ENCODE data around the gene PHIP. TPM values are rescaled to one million over a fixed set of nuclear protein-coding genes. Genes with fewer than 3 reads are reported as not detected.

PHIP gene
- total RNA-seq, 1 donor from 2014 or later, result 32.0 TPM

- intact Hi-C loops (cut with DNase I), result no loop called here
Observed at GRCh38 chr6:79031821-79032590, 46.0 kb downstream of the PHIP start.

DNA sequence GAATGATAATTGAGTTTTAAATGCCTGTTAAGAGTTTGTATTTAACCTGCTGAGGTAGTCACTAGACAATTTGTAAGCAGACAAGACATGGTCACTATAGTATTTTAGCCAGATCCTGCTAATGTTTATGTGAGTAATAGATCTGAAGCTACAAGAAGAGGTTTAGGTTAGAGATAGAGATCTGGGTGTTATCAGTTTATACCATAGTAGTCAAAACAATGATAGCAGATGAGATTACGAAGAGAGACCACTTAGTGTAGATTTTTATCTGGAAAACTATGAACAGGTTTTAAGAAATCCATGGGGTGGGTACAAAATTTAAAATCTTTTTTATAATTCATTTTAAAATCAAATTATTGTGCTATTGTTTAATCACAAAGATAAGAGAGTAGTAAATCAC, 47.5 kb downstream of the PHIP start:
- intact Hi-C loops (cut with DNase I), result no loop called here
- Histone ChIP-seq H3K4me1 (peaks cover 9% of the 10 kb centered on the region), H3K36me3 (no peaks in the 10 kb centered on the region), H3K4me3 (no peak overlapping the region), H3K27ac (no peak overlapping the region), H3K27me3 (no peaks in the 10 kb centered on the region), H3K9me3 (no peaks in the 10 kb centered on the region)
- ATAC-seq (no peak), DNase-seq (no peak)
- TF ChIP-seq, protein P1, sequence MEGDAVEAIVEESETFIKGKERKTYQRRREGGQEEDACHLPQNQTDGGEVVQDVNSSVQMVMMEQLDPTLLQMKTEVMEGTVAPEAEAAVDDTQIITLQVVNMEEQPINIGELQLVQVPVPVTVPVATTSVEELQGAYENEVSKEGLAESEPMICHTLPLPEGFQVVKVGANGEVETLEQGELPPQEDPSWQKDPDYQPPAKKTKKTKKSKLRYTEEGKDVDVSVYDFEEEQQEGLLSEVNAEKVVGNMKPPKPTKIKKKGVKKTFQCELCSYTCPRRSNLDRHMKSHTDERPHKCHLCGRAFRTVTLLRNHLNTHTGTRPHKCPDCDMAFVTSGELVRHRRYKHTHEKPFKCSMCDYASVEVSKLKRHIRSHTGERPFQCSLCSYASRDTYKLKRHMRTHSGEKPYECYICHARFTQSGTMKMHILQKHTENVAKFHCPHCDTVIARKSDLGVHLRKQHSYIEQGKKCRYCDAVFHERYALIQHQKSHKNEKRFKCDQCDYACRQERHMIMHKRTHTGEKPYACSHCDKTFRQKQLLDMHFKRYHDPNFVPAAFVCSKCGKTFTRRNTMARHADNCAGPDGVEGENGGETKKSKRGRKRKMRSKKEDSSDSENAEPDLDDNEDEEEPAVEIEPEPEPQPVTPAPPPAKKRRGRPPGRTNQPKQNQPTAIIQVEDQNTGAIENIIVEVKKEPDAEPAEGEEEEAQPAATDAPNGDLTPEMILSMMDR (IDR thresholded peaks at IDR 0.05), result no peak

More at GRCh38 chr6:79031821-79032590, 46.0 kb downstream of the PHIP start:
- TF ChIP-seq, protein P1 (IDR thresholded peaks at IDR 0.05), result no peak
- ATAC-seq, result no peak
- Histone ChIP-seq H3K36me3 (no peaks in the 10 kb centered on the region), H3K9me3 (no peaks in the 10 kb centered on the region), H3K27ac (no peak overlapping the region), H3K4me3 (no peak overlapping the region), H3K27me3 (no peaks in the 10 kb centered on the region), H3K4me1 (peaks cover 9% of the 10 kb centered on the region)
- no peak for DNase-seq

DNA sequence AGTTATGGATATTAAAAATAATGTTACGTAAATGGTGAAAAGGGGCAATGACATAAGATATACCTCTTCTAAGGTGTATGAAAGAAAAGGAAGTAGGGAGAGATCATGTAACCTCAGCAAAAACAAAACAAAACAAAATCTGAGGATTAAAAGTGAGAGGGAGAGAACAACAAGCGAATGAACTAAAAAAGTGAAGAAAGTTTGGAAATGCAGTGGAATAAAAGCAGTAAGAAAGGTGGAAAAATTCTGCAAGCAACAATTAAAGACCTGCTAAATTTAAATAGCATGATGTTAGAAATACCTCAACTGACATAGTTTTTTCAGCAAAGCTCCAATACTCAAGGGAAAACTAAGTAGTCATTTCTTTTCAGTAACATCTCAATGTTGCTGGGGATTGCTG, 48.0 kb downstream of the PHIP start:
- Histone ChIP-seq H3K27ac (no peak overlapping the region), H3K9me3 (no peaks in the 10 kb centered on the region), H3K27me3 (no peaks in the 10 kb centered on the region), H3K4me3 (no peak overlapping the region), H3K4me1 (peaks cover 9% of the 10 kb centered on the region), H3K36me3 (peaks cover 2% of the 10 kb centered on the region)
- TF ChIP-seq, protein P1 (IDR thresholded peaks at IDR 0.05), result no peak
- ATAC-seq (no peak), DNase-seq (no peak)
- intact Hi-C loops (cut with DNase I), result no loop called here

- TF ChIP-seq, protein P1 (IDR thresholded peaks at IDR 0.05), result no peak
- H3K27me3 ChIP-seq, result no peaks in the 10 kb centered on the region
- intact Hi-C loops (cut with DNase I), result no loop called here
- ATAC-seq, result no peak
- H3K27ac ChIP-seq, result no peak overlapping the region
- DNase-seq, result no peak
- peaks cover 11% of the 10 kb centered on the region for H3K36me3 ChIP-seq
- H3K4me3 ChIP-seq, result no peak overlapping the region
- peaks cover 9% of the 10 kb centered on the region for H3K4me1 ChIP-seq
- H3K9me3 ChIP-seq, result no peaks in the 10 kb centered on the region
Observed at GRCh38 chr6:79028641-79029314, 49.3 kb downstream of the PHIP start.

DNA sequence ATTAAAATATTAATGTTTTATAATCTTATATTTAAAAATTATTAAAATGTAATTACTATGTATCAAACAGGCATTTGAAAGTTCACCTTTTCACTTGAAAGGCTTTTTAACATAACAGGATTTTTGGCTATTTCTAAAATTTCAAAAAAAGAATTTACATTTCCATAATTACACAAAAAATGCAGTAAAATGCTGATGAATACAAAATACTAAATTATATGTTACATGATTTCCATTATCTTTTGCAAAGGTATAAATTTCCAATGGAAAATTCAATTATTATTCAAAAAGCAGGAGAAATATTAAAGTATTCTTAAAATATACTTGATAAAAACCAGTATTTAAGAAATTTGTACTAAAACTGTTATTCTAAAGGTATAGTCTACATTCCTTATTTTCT, 66.1 kb downstream of the PHIP start:
- Histone ChIP-seq H3K4me1 (no peaks in the 10 kb centered on the region), H3K4me3 (no peak overlapping the region), H3K27me3 (no peaks in the 10 kb centered on the region), H3K36me3 (peaks cover 54% of the 10 kb centered on the region), H3K9me3 (no peaks in the 10 kb centered on the region), H3K27ac (no peak overlapping the region)
- ATAC-seq (no peak), DNase-seq (no peak)
- intact Hi-C loops (cut with DNase I), result no loop called here
- TF ChIP-seq, protein P1 (IDR thresholded peaks at IDR 0.05), result no peak
